Liver (tissue), 3 donors: ENCODE measurements around the gene KATNB1.

ENCODE experiments used
- ATF3 ChIP-seq: IDR thresholded peaks from 2 replicates; pipeline ENCODE4 v1.6.1; 2016; ENCODE audit warnings: antibody characterized with exemption
- CTCF ChIP-seq: fragments of 150-350 bp; IDR thresholded peaks from 2 replicates; pipeline ENCODE4 v1.5.1; 2017; ENCODE audit warnings: improper control_type of control experiment, low read depth, low read length; ENCODE audit not compliant: missing input control
- EGR1 ChIP-seq, 2 donors: IDR thresholded peaks; 2 replicates each; pipeline ENCODE4 v1.6.1; 2016 to 2018; ENCODE audit warnings: antibody characterized with exemption in 2 of 2, low read depth in 2 of 2
- FOXA1 ChIP-seq: IDR thresholded peaks from 2 replicates; pipeline ENCODE4 v1.6.1; 2016; ENCODE audit warnings: antibody characterized with exemption
- GABPA ChIP-seq, 2 donors: IDR thresholded peaks in 1 of 2; conservative IDR thresholded peaks in 1 of 2; 2 replicates each; pipeline ENCODE4 v1.6.1; 2016; ENCODE audit warnings: antibody characterized with exemption in 2 of 2, mild to moderate bottlenecking in 1 of 2, moderate library complexity in 1 of 2
- MAX ChIP-seq: IDR thresholded peaks from 2 replicates; pipeline ENCODE4 v1.6.1; 2016; ENCODE audit warnings: antibody characterized with exemption
- NR2F2 ChIP-seq: IDR thresholded peaks from 2 replicates; pipeline ENCODE4 v1.6.1; 2016; ENCODE audit warnings: antibody characterized with exemption
- RAD21 ChIP-seq, 2 donors: IDR thresholded peaks; 2 replicates each; pipeline ENCODE4 v1.6.1; 2016; ENCODE audit warnings: antibody characterized with exemption in 2 of 2, mild to moderate bottlenecking in 2 of 2
- REST ChIP-seq: IDR thresholded peaks from 2 replicates; pipeline ENCODE4 v1.6.1; 2016; ENCODE audit warnings: antibody characterized with exemption, mild to moderate bottlenecking
- RXRA ChIP-seq, 2 donors: IDR thresholded peaks; 2 replicates each; pipeline ENCODE4 v1.6.1; 2017 to 2018; ENCODE audit warnings: antibody characterized with exemption in 2 of 2, mild to moderate bottlenecking in 1 of 2
- SP1 ChIP-seq: IDR thresholded peaks from 2 replicates; pipeline ENCODE4 v1.6.1; 2018; ENCODE audit warnings: antibody characterized with exemption, mild to moderate bottlenecking
- TAF1 ChIP-seq: conservative IDR thresholded peaks from 2 replicates; pipeline ENCODE4 v1.6.1; 2016; ENCODE audit warnings: antibody characterized with exemption, mild to moderate bottlenecking
- YY1 ChIP-seq: IDR thresholded peaks from 2 replicates; pipeline ENCODE4 v1.6.1; 2016; ENCODE audit warnings: antibody characterized with exemption, mild to moderate bottlenecking
- donor health status: healthy.
- donor health status: healthy.

- TF ChIP-seq ATF3 = no peak
- no peak for TF ChIP-seq CTCF
- no peak for TF ChIP-seq REST
- no peak for TF ChIP-seq MAX
- TF ChIP-seq FOXA1 = no peak
- no peak for TF ChIP-seq SP1
- no peak for TF ChIP-seq TAF1
- no peak for TF ChIP-seq EGR1 (IDR thresholded peaks at IDR 0.05; ENCODE audit: low read depth in 2 of 2)
- TF ChIP-seq NR2F2 = no peak
- no peak for TF ChIP-seq RXRA (IDR thresholded peaks at IDR 0.05)
- no peak for TF ChIP-seq GABPA (IDR thresholded peaks at IDR 0.05 in 1 of 2, conservative IDR thresholded peaks at IDR 0.05 in 1 of 2)
- no peak for TF ChIP-seq RAD21 (IDR thresholded peaks at IDR 0.05)
- no peak for TF ChIP-seq YY1
Measured at GRCh38 chr16:57785924-57786323, 50.4 kb downstream of the KATNB1 start.
